ENCODE data around the gene ZNF777. TPM values are rescaled to one million over a fixed set of nuclear protein-coding genes. Genes with fewer than 3 reads are reported as not detected.

ZNF777 gene
- total and polyA plus RNA-seq, 2 experiments from 2014 or later = 2.1 to 9.7 TPM

- no peaks in the 10 kb centered on the region for H4K20me1 ChIP-seq (ENCODE audit: insufficient read depth)
- 91 to 93% methylated on average over 23 to 24 of the region's 24 CpGs for WGBS, 2 experiments (ENCODE audit: low coverage in 1 of 2, low lambda C conversion rate in 2 of 2, missing lambda C conversion rate in 2 of 2)
- H3K4me3 ChIP-seq = no peak overlapping the region
- in situ Hi-C loops (cut with MboI) = no loop called here
- H3K27me3 ChIP-seq (replicated peaks; ENCODE audit: insufficient read depth) = no peaks in the 10 kb centered on the region
- no peaks in the 10 kb centered on the region for H3F3A ChIP-seq (ENCODE audit: insufficient read depth)
- H3K27ac ChIP-seq = no peak overlapping the region
- 0 out of 2 replicates have a peak, but pooled peaks cover 3% of the 10 kb centered on the region for H3K4me1 ChIP-seq (ENCODE audit: insufficient read depth)
- H2AFZ ChIP-seq = no peak overlapping the region
- H3K79me2 ChIP-seq (ENCODE audit: insufficient read depth) = peaks cover 65% of the 10 kb centered on the region
- H3K9me3 ChIP-seq (ENCODE audit: low read depth) = no peaks in the 10 kb centered on the region
- H3K4me2 ChIP-seq (ENCODE audit: unreplicated experiment) = no peak overlapping the region
- no peak for DNase-seq
- no peaks in the 10 kb centered on the region for H3K9me2 ChIP-seq (ENCODE audit: insufficient read depth)
- peaks cover 16% of the 10 kb centered on the region; the same call in 1 of the 2 replicates for H3K36me3 ChIP-seq (ENCODE audit: low read depth)
- H3K9ac ChIP-seq = no peak overlapping the region
- TF ChIP-seq EZH2 (IDR thresholded peaks at IDR 0.05; ENCODE audit: insufficient read depth, poor library complexity, severe bottlenecking) = no peak
- no peak for TF ChIP-seq EZH2phosphoT487 (IDR thresholded peaks at IDR 0.05; ENCODE audit: insufficient read depth, low read depth)
These were observed 5.5 kb downstream of the ZNF777 start for GRCh38 chr7:149455175-149455950.

GRCh38 chr7:149454750-149455149, 6.1 kb downstream of the ZNF777 start:
- DNase-seq = no peak
- Histone ChIP-seq H3K9ac (no peak overlapping the region), H3K4me3 (no peak overlapping the region), H3K4me1 (ENCODE audit: insufficient read depth) (0 out of 2 replicates have a peak, but pooled peaks cover 3% of the 10 kb centered on the region), H3K9me3 (ENCODE audit: low read depth) (no peaks in the 10 kb centered on the region), H3F3A (ENCODE audit: insufficient read depth) (no peaks in the 10 kb centered on the region), H3K27me3 (replicated peaks; ENCODE audit: insufficient read depth) (no peaks in the 10 kb centered on the region), H3K79me2 (ENCODE audit: insufficient read depth) (peaks cover 65% of the 10 kb centered on the region), H3K36me3 (ENCODE audit: low read depth) (peaks cover 17% of the 10 kb centered on the region; the same call in 1 of the 2 replicates), H4K20me1 (ENCODE audit: insufficient read depth) (no peaks in the 10 kb centered on the region), H3K27ac (no peak overlapping the region), H3K9me2 (ENCODE audit: insufficient read depth) (no peaks in the 10 kb centered on the region), H3K4me2 (ENCODE audit: unreplicated experiment) (no peak overlapping the region), H2AFZ (no peak overlapping the region)
- in situ Hi-C loops (cut with MboI) = no loop called here
- 87 to 96% methylated on average over 5 of the region's 5 CpGs for WGBS, 2 experiments (ENCODE audit: low coverage in 1 of 2, low lambda C conversion rate in 2 of 2, missing lambda C conversion rate in 2 of 2)
- TF ChIP-seq EZH2phosphoT487 (IDR thresholded peaks at IDR 0.05; ENCODE audit: insufficient read depth, low read depth) = no peak

GRCh38 chr7:149454006-149454405, 6.9 kb downstream of the ZNF777 start:
- in situ Hi-C loops (cut with MboI) = no loop called here
- H3K4me1 ChIP-seq (ENCODE audit: insufficient read depth) = 0 out of 2 replicates have a peak, but pooled peaks cover 3% of the 10 kb centered on the region

GRCh38 chr7:149450821-149451220, 10.0 kb downstream of the ZNF777 start:
- no peaks in the 10 kb centered on the region for H3K27me3 ChIP-seq (replicated peaks; ENCODE audit: insufficient read depth)

More at GRCh38 chr7:149454006-149454405, 6.9 kb downstream of the ZNF777 start:
- no peak overlapping the region for H3K4me2 ChIP-seq (ENCODE audit: unreplicated experiment)
- DNase-seq = no peak
- H3K27ac ChIP-seq = no peak overlapping the region
- H3K9ac ChIP-seq = no peak overlapping the region
- no peaks in the 10 kb centered on the region for H3K9me3 ChIP-seq (ENCODE audit: low read depth)
- H3K36me3 ChIP-seq (ENCODE audit: low read depth) = peaks cover 25% of the 10 kb centered on the region; the same call in 1 of the 2 replicates
- no peaks in the 10 kb centered on the region for H4K20me1 ChIP-seq (ENCODE audit: insufficient read depth)
- H3K79me2 ChIP-seq (ENCODE audit: insufficient read depth) = peaks cover 57% of the 10 kb centered on the region
- no peaks in the 10 kb centered on the region for H3K9me2 ChIP-seq (ENCODE audit: insufficient read depth)
- no peak for TF ChIP-seq EZH2phosphoT487 (IDR thresholded peaks at IDR 0.05; ENCODE audit: insufficient read depth, low read depth)
- no peak overlapping the region for H3K4me3 ChIP-seq
- WGBS, 2 experiments (ENCODE audit: low coverage in 1 of 2, low lambda C conversion rate in 2 of 2, missing lambda C conversion rate in 2 of 2) = 96 to 98% methylated on average over 10 of the region's 10 CpGs
- no peak overlapping the region for H2AFZ ChIP-seq
- no peaks in the 10 kb centered on the region for H3F3A ChIP-seq (ENCODE audit: insufficient read depth)
- no peaks in the 10 kb centered on the region for H3K27me3 ChIP-seq (replicated peaks; ENCODE audit: insufficient read depth)

More at GRCh38 chr7:149450821-149451220, 10.0 kb downstream of the ZNF777 start:
- H3K27ac ChIP-seq = no peak overlapping the region
- no peak overlapping the region for H2AFZ ChIP-seq
- no peaks in the 10 kb centered on the region for H3K9me2 ChIP-seq (ENCODE audit: insufficient read depth)
- H3K9me3 ChIP-seq (ENCODE audit: low read depth) = no peaks in the 10 kb centered on the region
- H3K79me2 ChIP-seq (ENCODE audit: insufficient read depth) = peaks cover 25% of the 10 kb centered on the region
- H3K9ac ChIP-seq = no peak overlapping the region
- in situ Hi-C loops (cut with MboI) = no loop called here
- H3F3A ChIP-seq (ENCODE audit: insufficient read depth) = no peaks in the 10 kb centered on the region
- H3K4me3 ChIP-seq = no peak overlapping the region
- 94% methylated on average over 10 of the region's 10 CpGs for WGBS, 2 experiments (ENCODE audit: low coverage in 1 of 2, low lambda C conversion rate in 2 of 2, missing lambda C conversion rate in 2 of 2)
- TF ChIP-seq EZH2 (IDR thresholded peaks at IDR 0.05; ENCODE audit: insufficient read depth, poor library complexity, severe bottlenecking) (no peak), EZH2phosphoT487 (IDR thresholded peaks at IDR 0.05; ENCODE audit: insufficient read depth, low read depth) (no peak)
- H4K20me1 ChIP-seq (ENCODE audit: insufficient read depth) = no peaks in the 10 kb centered on the region
- no peaks in the 10 kb centered on the region for H3K4me1 ChIP-seq (ENCODE audit: insufficient read depth)
- H3K36me3 ChIP-seq (ENCODE audit: low read depth) = peaks cover 43% of the 10 kb centered on the region
- H3K4me2 ChIP-seq (ENCODE audit: unreplicated experiment) = no peak overlapping the region
- DNase-seq = no peak

Measured in GM23248 (cell line).